BE2C (cell line): ENCODE results near the gene PLA2R1.

Experiments
- DNase-seq: peaks from one replicate; pipeline ENCODE4 v3.0.0-alpha.2; 2020
- H3K27me3 ChIP-seq: fragments of 250-450 bp; sonication (Bioruptor Pico); 2 replicates; pipeline ENCODE4 v1.5.1; 2020; ENCODE audit warnings: mild to moderate bottlenecking
- H3K36me3 ChIP-seq: fragments of 250-450 bp; sonication (Bioruptor Pico); 2 replicates; pipeline ENCODE4 v1.5.1; 2020; ENCODE audit warnings: mild to moderate bottlenecking
- H3K4me1 ChIP-seq: fragments of 250-450 bp; sonication (Bioruptor Pico); 2 replicates; pipeline ENCODE4 v1.5.1; 2020
- H3K4me3 ChIP-seq: 2 replicates; pipeline ENCODE4 v1.5.1; 2011; ENCODE audit warnings: low read depth, low read length
- H3K9me3 ChIP-seq: fragments of 250-450 bp; sonication (Bioruptor Pico); 2 replicates; pipeline ENCODE4 v1.5.1; 2020
- CTCF ChIP-seq: IDR thresholded peaks from 2 replicates; pipeline ENCODE4 v1.5.1; 2012; ENCODE audit warnings: mild to moderate bottlenecking, low read depth, low read length

The PLA2R1 gene

DNA sequence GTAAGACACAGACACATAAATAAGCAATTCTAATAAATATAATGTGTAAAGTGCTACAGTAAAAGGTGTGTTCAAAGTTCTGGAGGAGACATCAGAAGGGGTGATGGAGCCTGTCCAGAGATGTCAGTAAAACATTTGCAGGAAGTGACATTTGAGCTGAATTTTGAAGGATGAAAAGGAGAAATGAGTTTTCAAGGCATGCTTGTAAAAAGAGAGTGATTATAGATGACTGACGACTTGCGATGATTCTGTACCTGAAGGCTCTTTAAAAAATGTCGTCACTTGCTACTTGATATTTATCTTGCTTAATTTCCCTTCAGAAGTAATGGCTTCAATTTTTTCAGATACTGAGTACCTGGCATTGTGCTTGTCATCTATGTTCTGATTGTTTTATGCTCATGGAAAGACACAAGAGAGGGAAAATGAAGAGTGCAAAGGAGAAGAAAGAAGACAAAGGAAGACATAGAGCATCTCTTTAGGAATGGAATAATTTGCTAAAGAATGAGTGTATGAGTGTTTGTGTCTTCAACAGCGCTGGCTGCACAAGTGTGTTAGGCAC is 73.9 kb downstream of the PLA2R1 start:
- no peak for TF ChIP-seq CTCF
- H3K4me1 ChIP-seq, result no peaks in the 10 kb centered on the region
- H3K36me3 ChIP-seq, result no peaks in the 10 kb centered on the region

GRCh38 chr2:159987181-159987580 is 75.2 kb downstream of the PLA2R1 start:
- no peak for DNase-seq
- no peaks in the 10 kb centered on the region for H3K4me1 ChIP-seq
- no peaks in the 10 kb centered on the region for H3K9me3 ChIP-seq
- H3K36me3 ChIP-seq, result no peaks in the 10 kb centered on the region
- H3K27me3 ChIP-seq, result no peaks in the 10 kb centered on the region; the same call in 1 of the 2 replicates
- no peak overlapping the region for H3K4me3 ChIP-seq
- no peak for TF ChIP-seq CTCF

More for the DNA sequence above, 73.9 kb downstream of the PLA2R1 start:
- Histone ChIP-seq H3K27me3 (no peaks in the 10 kb centered on the region; the same call in 1 of the 2 replicates), H3K4me3 (no peak overlapping the region), H3K9me3 (no peaks in the 10 kb centered on the region)
- no peak for DNase-seq

DNA sequence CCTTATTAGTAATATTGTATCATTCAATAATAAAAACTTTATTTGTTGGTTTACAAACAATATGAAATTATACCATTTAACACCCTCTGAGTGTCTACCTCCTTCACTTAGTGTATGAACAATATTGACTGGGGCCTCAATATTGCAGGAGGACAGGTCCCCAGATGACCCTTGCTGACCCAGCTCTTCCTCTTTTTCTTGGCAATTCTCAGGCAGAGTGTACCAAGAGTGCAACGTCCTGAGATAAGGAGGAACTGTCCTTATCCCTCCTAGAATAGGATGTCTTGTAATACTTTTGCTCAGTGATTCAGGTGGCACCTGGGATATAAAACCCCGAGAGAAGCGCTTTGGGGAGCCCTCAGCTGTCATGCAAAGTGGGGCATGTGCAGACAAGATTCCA is 76.8 kb downstream of the PLA2R1 start:
- TF ChIP-seq CTCF, result no peak
- no peak for DNase-seq
- Histone ChIP-seq H3K9me3 (no peaks in the 10 kb centered on the region), H3K4me1 (no peaks in the 10 kb centered on the region), H3K27me3 (no peaks in the 10 kb centered on the region; the same call in 1 of the 2 replicates), H3K36me3 (no peaks in the 10 kb centered on the region), H3K4me3 (no peak overlapping the region)

- no peak for TF ChIP-seq CTCF
- H3K9me3 ChIP-seq, result no peaks in the 10 kb centered on the region
- no peaks in the 10 kb centered on the region; the same call in 1 of the 2 replicates for H3K27me3 ChIP-seq
- H3K4me3 ChIP-seq, result no peak overlapping the region
- H3K4me1 ChIP-seq, result no peaks in the 10 kb centered on the region
- no peak for DNase-seq
- H3K36me3 ChIP-seq, result no peaks in the 10 kb centered on the region
Measured at GRCh38 chr2:159984034-159984433, 78.4 kb downstream of the PLA2R1 start.

DNA sequence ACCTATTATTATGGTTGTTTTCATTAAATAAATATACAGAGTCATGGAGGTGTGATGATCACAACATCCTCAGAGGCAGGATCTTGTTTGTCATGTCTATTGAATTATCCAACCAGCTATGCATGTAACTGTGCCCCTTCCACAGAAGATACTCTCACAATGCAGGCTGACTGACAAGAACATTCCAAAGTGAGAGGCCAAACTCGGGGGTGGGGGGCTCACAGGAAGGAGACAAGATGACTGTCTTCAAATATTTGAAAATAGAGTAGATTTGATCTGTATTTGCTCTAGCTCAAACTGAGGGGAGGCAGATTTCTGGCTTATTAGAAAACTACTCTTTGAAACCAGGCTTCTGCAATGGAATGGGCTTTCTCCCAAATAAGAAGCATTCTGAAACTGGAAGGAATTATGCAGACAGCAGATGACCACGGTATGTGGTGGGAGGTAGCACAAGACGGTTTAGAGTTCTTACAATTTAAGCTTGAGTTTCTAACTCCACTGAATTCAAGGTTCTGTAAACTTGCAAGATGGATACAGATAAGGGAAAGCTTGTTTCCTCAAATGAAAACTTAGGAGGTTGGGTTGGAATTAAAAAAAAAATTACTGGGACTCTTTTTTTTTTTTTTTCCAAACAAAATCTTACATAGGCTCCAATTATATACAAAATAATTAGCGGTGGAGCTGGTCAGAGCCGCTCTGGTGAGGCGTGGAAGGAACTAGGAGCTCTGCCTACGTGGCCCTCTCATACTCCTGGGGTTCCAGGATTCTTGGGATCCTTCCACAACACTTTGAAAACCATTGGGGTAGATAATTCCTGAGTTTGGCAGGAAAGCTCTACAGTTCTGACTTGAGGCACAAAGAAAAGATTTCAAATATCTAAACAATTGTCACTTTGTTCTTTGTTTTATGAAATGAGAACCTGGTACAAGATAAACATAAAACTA is 79.3 kb downstream of the PLA2R1 start:
- no peak for TF ChIP-seq CTCF
- Histone ChIP-seq H3K27me3 (no peaks in the 10 kb centered on the region; the same call in 1 of the 2 replicates), H3K36me3 (no peaks in the 10 kb centered on the region), H3K4me1 (no peaks in the 10 kb centered on the region), H3K9me3 (no peaks in the 10 kb centered on the region), H3K4me3 (no peak overlapping the region)
- no peak for DNase-seq

- Histone ChIP-seq H3K9me3 (no peaks in the 10 kb centered on the region), H3K4me1 (no peaks in the 10 kb centered on the region), H3K36me3 (no peaks in the 10 kb centered on the region), H3K27me3 (no peaks in the 10 kb centered on the region; the same call in 1 of the 2 replicates), H3K4me3 (no peak overlapping the region)
- no peak for DNase-seq
- TF ChIP-seq CTCF, result no peak
Measured at GRCh38 chr2:159982270-159982669, 80.1 kb downstream of the PLA2R1 start.
